H1 (cell line): ENCODE measurements around the gene WDFY1. TPM values are rescaled to one million over a fixed set of nuclear protein-coding genes. Genes with fewer than 3 reads are reported as not detected.

Experiments used
- CTCF ChIA-PET: fragments of 300-600 bp; sonication (Branson Sonifier 250); formaldehyde crosslinking; loops from one replicate; lab custom pipeline; 2021; ENCODE audit not compliant: partially characterized antibody; lab: Charles Lee
- POLR2A ChIA-PET: fragments of 300-600 bp; sonication (Branson Sonifier 250); formaldehyde crosslinking; loops from one replicate; lab custom pipeline; 2021; ENCODE audit warnings: inconsistent platforms; ENCODE audit not compliant: partially characterized antibody; lab: Charles Lee
- DNase-seq, 2 experiments: peaks; one replicate each; pipeline versions ENCODE4 v3.0.0 to v3.0.0-alpha.2; 2010 to 2022; ENCODE audit warnings: low spot score in 2 of 2, low read depth in 1 of 2, mixed read lengths in 1 of 2
- FAIRE-seq: peaks from 2 replicates; lab custom pipeline; 2011; peaks lifted over from hg19 to GRCh38; lab: Jason Lieb, UNC
- H2AFZ ChIP-seq: 2 replicates; pipeline ENCODE4 v1.8.1; 2012; ENCODE audit warnings: low read length, inconsistent platforms
- H2AK5ac ChIP-seq: 2 replicates; pipeline ENCODE4 v1.6.1; 2013; ENCODE audit warnings: low read depth, low read length
- H2BK120ac ChIP-seq: replicated peaks from 2 replicates; pipeline ENCODE3; 2013; ENCODE audit warnings: low read depth, low read length, inconsistent platforms
- H2BK12ac ChIP-seq: 2 replicates; pipeline ENCODE4 v1.6.1; 2013; ENCODE audit warnings: low read depth, low read length
- H2BK15ac ChIP-seq: 2 replicates; pipeline ENCODE4 v1.6.1; 2013; ENCODE audit warnings: low read length
- H2BK20ac ChIP-seq: 2 replicates; pipeline ENCODE4 v1.6.1; 2013; ENCODE audit warnings: low read length
- H2BK5ac ChIP-seq: 2 replicates; pipeline ENCODE4 v1.6.1; 2013; ENCODE audit warnings: low read depth, low read length
- H3K14ac ChIP-seq: 2 replicates; pipeline ENCODE4 v1.6.1; 2013; ENCODE audit warnings: inconsistent platforms; ENCODE audit not compliant: insufficient read length
- H3K18ac ChIP-seq: 2 replicates; pipeline ENCODE4 v1.6.1; 2013; ENCODE audit warnings: low read length; ENCODE audit errors: extremely low read depth
- H3K23ac ChIP-seq: 2 replicates; pipeline ENCODE4 v1.6.1; 2013; ENCODE audit warnings: inconsistent platforms; ENCODE audit not compliant: insufficient read length
- H3K23me2 ChIP-seq: 2 replicates; pipeline ENCODE4 v1.6.1; 2013; ENCODE audit warnings: low read depth, low read length
- H3K27ac ChIP-seq: 2 replicates; pipeline ENCODE4 v1.6.1; 2011; ENCODE audit warnings: low read depth, low read length, inconsistent platforms
- H3K27me3 ChIP-seq, 4 experiments: replicated peaks in 1 of 4; 1 replicate in 1 of 4; 2 replicates in 3 of 4; pipeline versions ENCODE4 v1.6.1 to v1.8.1; 2011 to 2013; ENCODE audit warnings: low read length in 3 of 4, mild to moderate bottlenecking in 3 of 4, inconsistent platforms in 2 of 4, mixed read lengths in 2 of 4, moderate library complexity in 1 of 4; ENCODE audit not compliant: control insufficient read depth in 3 of 4, insufficient read depth in 3 of 4; ENCODE audit errors: extremely low read depth in 1 of 4
- H3K36me3 ChIP-seq, 4 experiments: 2 replicates each; pipeline versions ENCODE4 v1.6.1 to v1.8.1; 2011 to 2013; ENCODE audit warnings: mild to moderate bottlenecking in 4 of 4, low read length in 3 of 4, moderate library complexity in 2 of 4, control low read depth in 1 of 4, inconsistent platforms in 1 of 4; ENCODE audit not compliant: insufficient read depth in 4 of 4, control insufficient read depth in 2 of 4
- H3K4ac ChIP-seq: replicated peaks from 2 replicates; pipeline ENCODE3; 2013; ENCODE audit warnings: low read length, low read depth, mixed read lengths, inconsistent platforms; ENCODE audit not compliant: insufficient read length
- H3K4me1 ChIP-seq, 4 experiments: replicated peaks in 1 of 4; 1 replicate in 1 of 4; 2 replicates in 3 of 4; pipeline versions ENCODE4 v1.6.1 to v1.8.1; 2011 to 2013; ENCODE audit warnings: low read length in 3 of 4, inconsistent platforms in 2 of 4, mixed read lengths in 1 of 4; ENCODE audit not compliant: insufficient read depth in 4 of 4, control insufficient read depth in 3 of 4
- H3K4me2 ChIP-seq, 2 experiments: 2 replicates each; pipeline versions ENCODE4 v1.6.1 to v1.8.1; 2011 to 2013; ENCODE audit warnings: low read depth in 2 of 2, low read length in 2 of 2, control low read depth in 1 of 2, inconsistent platforms in 1 of 2, mild to moderate bottlenecking in 1 of 2; ENCODE audit not compliant: insufficient read depth in 1 of 2
- H3K4me3 ChIP-seq, 4 experiments: fragments of 200-600, 300-600 bp in 1 of 4; sonication (generic), shearing (Covaris generic), sonication (Bioruptor Twin) in 1 of 4; 2 replicates each; pipeline versions ENCODE4 v1.5.1 to v1.8.1; 2011 to 2016; ENCODE audit warnings: low read length in 4 of 4, low read depth in 3 of 4, control low read depth in 2 of 4, inconsistent platforms in 2 of 4, mild to moderate bottlenecking in 2 of 4, mixed read lengths in 1 of 4, moderate library complexity in 1 of 4; ENCODE audit not compliant: insufficient read depth in 2 of 4; ENCODE audit errors: extremely low read depth in 1 of 4
- H3K56ac ChIP-seq: replicated peaks from 2 replicates; pipeline ENCODE3; 2013; ENCODE audit warnings: low read depth, mild to moderate bottlenecking, mixed read lengths, low read length, inconsistent platforms; ENCODE audit not compliant: insufficient read length
- H3K79me1 ChIP-seq: 2 replicates; pipeline ENCODE4 v1.6.1; 2013; ENCODE audit warnings: low read depth, low read length, control low read depth
- H3K79me2 ChIP-seq, 2 experiments: 2 replicates each; pipeline versions ENCODE4 v1.6.1 to v1.8.1; 2012 to 2013; ENCODE audit warnings: low read length in 2 of 2, mild to moderate bottlenecking in 2 of 2, inconsistent platforms in 1 of 2; ENCODE audit not compliant: insufficient read depth in 2 of 2, control insufficient read depth in 1 of 2
- H3K9ac ChIP-seq, 4 experiments: replicated peaks in 1 of 4; 1 replicate in 1 of 4; 2 replicates in 3 of 4; pipeline versions ENCODE4 v1.6.1 to v1.8.1; 2011 to 2013; ENCODE audit warnings: low read depth in 3 of 4, low read length in 3 of 4, control low read depth in 2 of 4, mild to moderate bottlenecking in 2 of 4, moderate library complexity in 2 of 4, inconsistent platforms in 1 of 4; ENCODE audit errors: extremely low read depth in 1 of 4
- H3K9me3 ChIP-seq, 2 experiments: 2 replicates each; pipeline versions ENCODE4 v1.6.1 to v1.8.1; 2012 to 2013; ENCODE audit warnings: mild to moderate bottlenecking in 2 of 2, moderate library complexity in 2 of 2, control low read depth in 1 of 2, inconsistent platforms in 1 of 2, low read depth in 1 of 2, low read length in 1 of 2, mixed read lengths in 1 of 2; ENCODE audit not compliant: insufficient read depth in 2 of 2
- H4K20me1 ChIP-seq, 2 experiments: replicated peaks in 1 of 2; 2 replicates each; pipeline versions ENCODE3 to v1.8.1; 2011 to 2013; ENCODE audit warnings: inconsistent platforms in 2 of 2, low read length in 2 of 2, mild to moderate bottlenecking in 1 of 2; ENCODE audit not compliant: insufficient read depth in 2 of 2, control insufficient read depth in 1 of 2
- H4K5ac ChIP-seq: 2 replicates; pipeline ENCODE4 v1.6.1; 2013; ENCODE audit warnings: low read length, low read depth, mixed read lengths, inconsistent platforms; ENCODE audit not compliant: insufficient read length
- H4K8ac ChIP-seq: 2 replicates; pipeline ENCODE4 v1.8.0; 2013; ENCODE audit warnings: mild to moderate bottlenecking, moderate library complexity, low read length, inconsistent platforms; ENCODE audit not compliant: insufficient read depth; ENCODE audit errors: extremely low read depth
- H4K91ac ChIP-seq: replicated peaks from 2 replicates; pipeline ENCODE3; 2013; ENCODE audit warnings: low read length, mixed read lengths, inconsistent platforms; ENCODE audit not compliant: insufficient read length
- HDAC6 ChIP-seq: IDR thresholded peaks from one replicate; pipeline ENCODE4 v1.7.1; 2012; ENCODE audit warnings: low read depth, mild to moderate bottlenecking, inconsistent platforms, low read length, moderate library complexity
- TEAD4 ChIP-seq: IDR thresholded peaks from 2 replicates; pipeline ENCODE4 v1.6.1; 2012; ENCODE audit warnings: low read depth, low read length, inconsistent platforms, mixed read lengths
- WGBS, 2 experiments: shearing (Covaris generic) in 1 of 2; methylation state at CpG; one replicate each; pipeline versions ENCODE4 v1.1.6 to v1.1.7; 2013 to 2015; ENCODE audit warnings: low lambda C conversion rate in 2 of 2, mixed read lengths in 2 of 2, inconsistent platforms in 1 of 2, low coverage in 1 of 2, missing lambda C conversion rate in 1 of 2; ENCODE audit not compliant: insufficient replicate concordance in 2 of 2, insufficient coverage in 1 of 2, insufficient read length in 1 of 2; ENCODE audit errors: extremely low coverage in 1 of 2, missing lambda C conversion rate in 1 of 2; 5-methylcytosine and 5-hydroxymethylcytosine counted together
- polyA plus RNA-seq, 7 experiments: library from polyadenylated mRNA; depleted of rRNA in 3 of 7; stranded (reverse) in 5 of 7; unstranded in 2 of 7; fragments of >200 nt in 5 of 7; fragments of 200-250 nt in 2 of 7; gene quantifications; 1 replicate in 5 of 7; 2 replicates in 1 of 7; 4 replicates in 1 of 7; pipeline versions ENCODE4 v1.2.1 to v1.2.3, GENCODE V29; 2011 to 2013; ENCODE audit warnings: missing spikeins in 2 of 7, mixed read lengths in 2 of 7
- total RNA-seq: library from RNA; stranded (reverse); fragmentation: NEBNext Ultra II Directional; extraction: Animal tissue kit (Norgen Biotek cat#: 25700); gene quantifications from 2 replicates; pipeline ENCODE4 v1.2.1, GENCODE V29; 2021

Gene WDFY1
- total and polyA plus RNA-seq, 2 of the 8 experiments (the other 6 are each of a cell fraction or from before 2014, with no cell fraction given) = 68.4 to 94.7 TPM

DNA sequence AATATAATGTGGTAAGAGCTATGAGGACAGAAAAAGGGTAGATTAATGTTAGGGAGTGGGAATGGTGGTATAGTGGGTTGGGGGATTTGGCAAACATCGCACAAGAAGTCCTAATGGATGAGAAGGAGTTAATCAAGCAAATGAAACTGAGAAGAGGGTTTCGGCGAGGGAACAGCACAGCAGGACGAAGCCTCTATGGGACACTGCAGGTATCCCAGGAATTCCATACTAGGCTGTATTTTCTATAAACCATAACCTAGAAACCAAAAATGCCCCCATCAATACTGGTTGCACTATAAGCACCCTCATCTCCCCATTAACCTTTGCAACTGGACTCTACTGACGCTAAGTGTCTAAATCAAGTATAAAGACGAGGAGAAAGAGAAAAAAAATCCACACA, 10.3 kb downstream of the WDFY1 start:
- H2BK15ac ChIP-seq = 0 out of 2 replicates have a peak overlapping the region, but pooled peaks have one; percentile 22
- H3K9ac ChIP-seq = no peak overlapping the region
- ChIA-PET CTCF (interaction anchor here (0.6 to 1.5 kb wide), 3 partner anchors 35 to 229 kb away, joined by 3 read pairs; no protein-coding TSS in a partner anchor), POLR2A (interaction anchor here (1.3 to 2.6 kb wide), 3 partner anchors 8 to 212 kb away, joined by 3 to 11 read pairs (median 8); partner anchors contain the start of gene WDFY1)
- no peak overlapping the region for H3K56ac ChIP-seq
- no peaks in the 10 kb centered on the region; the same call in 1 of the 2 replicates for H3K79me1 ChIP-seq
- 0 out of 8 replicates have a peak overlapping the region, but pooled peaks of 1 of the 4 experiments have one; percentile 17 for H3K4me3 ChIP-seq
- H4K20me1 ChIP-seq = peaks cover 0 to 2% of the 10 kb centered on the region in 2 experiments
- no peak overlapping the region for H4K8ac ChIP-seq
- TF ChIP-seq TEAD4 (peak; percentile 72), HDAC6 (no peak)
- H2AFZ ChIP-seq = no peak overlapping the region
- H3K9me3 ChIP-seq = no peaks in the 10 kb centered on the region
- peaks cover 10 to 39% (median 29%) of the 10 kb centered on the region in 4 experiments for H3K4me1 ChIP-seq
- DNase-seq (no peak), FAIRE-seq (no peak)
- peaks cover 3 to 97% of the 10 kb centered on the region in 2 experiments for H3K79me2 ChIP-seq
- H3K27ac ChIP-seq = no peak overlapping the region
- H3K18ac ChIP-seq = no peak overlapping the region
- H2BK20ac ChIP-seq = no peak overlapping the region
- no peak overlapping the region for H3K23ac ChIP-seq
- H2BK5ac ChIP-seq = no peak overlapping the region
- no peak overlapping the region for H2AK5ac ChIP-seq
- H3K36me3 ChIP-seq = no peaks in the 10 kb centered on the region
- no peak overlapping the region for H2BK12ac ChIP-seq
- no peak overlapping the region for H4K5ac ChIP-seq
- H4K91ac ChIP-seq = no peak overlapping the region
- H2BK120ac ChIP-seq = no peak overlapping the region
- H3K4ac ChIP-seq = no peak overlapping the region
- WGBS, 2 experiments = 41% methylated on average over 6 of the region's 6 CpGs; no CpG with 5 or more reads in 1 of the 2 experiments
- no peak overlapping the region for H3K14ac ChIP-seq
- no peaks in the 10 kb centered on the region for H3K23me2 ChIP-seq
- H3K4me2 ChIP-seq = peak overlapping the region; percentile 9 to 36; a peak in 3 of 4 replicates
- no peaks in the 10 kb centered on the region for H3K27me3 ChIP-seq
